ENCODE measurements around the gene GRK5.

GRK5 gene

GRCh38 chr10:119445935-119446317, 238.6 kb downstream of the GRK5 start:
- no peak for DNase-seq (ENCODE audit: low read depth)
- no peak overlapping the region for H3K4me3 ChIP-seq (ENCODE audit: low read depth, low read length)
- no peak for TF ChIP-seq CTCF (conservative IDR thresholded peaks at IDR 0.05; ENCODE audit: low read depth, low read length)

GRCh38 chr10:119446441-119447277, 239.3 kb downstream of the GRK5 start:
- DNase-seq (ENCODE audit: low read depth) = no peak
- H3K4me3 ChIP-seq (ENCODE audit: low read depth, low read length) = no peak overlapping the region
- no peak for TF ChIP-seq CTCF (conservative IDR thresholded peaks at IDR 0.05; ENCODE audit: low read depth, low read length)

- DNase-seq (ENCODE audit: low read depth) = no peak
- no peak for TF ChIP-seq CTCF (conservative IDR thresholded peaks at IDR 0.05; ENCODE audit: low read depth, low read length)
These were observed 240.1 kb downstream of the GRK5 start for GRCh38 chr10:119447421-119447820.

GRCh38 chr10:119447823-119448546, 240.6 kb downstream of the GRK5 start:
- TF ChIP-seq CTCF (conservative IDR thresholded peaks at IDR 0.05; ENCODE audit: low read depth, low read length) = no peak
- DNase-seq (ENCODE audit: low read depth) = no peak
- H3K4me3 ChIP-seq (ENCODE audit: low read depth, low read length) = no peak overlapping the region

More at GRCh38 chr10:119447421-119447820, 240.1 kb downstream of the GRK5 start:
- H3K4me3 ChIP-seq (ENCODE audit: low read depth, low read length) = no peak overlapping the region

- H3K4me3 ChIP-seq (ENCODE audit: low read depth, low read length) = no peak overlapping the region
- no peak for TF ChIP-seq CTCF (conservative IDR thresholded peaks at IDR 0.05; ENCODE audit: low read depth, low read length)
- peak; percentile 31 for DNase-seq (ENCODE audit: low read depth)
These were observed 241.5 kb downstream of the GRK5 start for GRCh38 chr10:119448628-119449584.

- no peak overlapping the region for H3K4me3 ChIP-seq (ENCODE audit: low read depth, low read length)
- no peak for TF ChIP-seq CTCF (conservative IDR thresholded peaks at IDR 0.05; ENCODE audit: low read depth, low read length)
- DNase-seq (ENCODE audit: low read depth) = peak; percentile 95
These were observed 242.5 kb downstream of the GRK5 start for GRCh38 chr10:119449760-119450461.

Data from choroid plexus epithelial cell (primary cell).